Measurements from ENCODE around the gene SEPTIN1.

SEPTIN1 gene

GRCh38 chr16:30365200-30365599 lies 17.2 kb downstream of the SEPTIN1 start:
- no peak for FAIRE-seq
- DNase-seq (ENCODE audit: insufficient read length, low spot score), result no peak
- TF ChIP-seq SPI1 (IDR thresholded peaks at IDR 0.05; ENCODE audit: low read depth, low read length), result no peak
- TF ChIP-seq POU2F2 (IDR thresholded peaks at IDR 0.05; ENCODE audit: low read depth, low read length), result no peak
- no peak for TF ChIP-seq TAF1 (IDR thresholded peaks at IDR 0.05; ENCODE audit: low read depth, low read length)
- TF ChIP-seq PAX5 (IDR thresholded peaks at IDR 0.05; ENCODE audit: insufficient read depth, low read length, severe bottlenecking), result no peak
- no peak for TF ChIP-seq POLR2AphosphoS5 (IDR thresholded peaks at IDR 0.05; ENCODE audit: low read depth, low read length)
- TF ChIP-seq POLR2A (IDR thresholded peaks at IDR 0.05; ENCODE audit: low read depth, low read length), result no peak

GRCh38 chr16:30361180-30361579 lies 21.2 kb downstream of the SEPTIN1 start:
- TF ChIP-seq POU2F2 (IDR thresholded peaks at IDR 0.05; ENCODE audit: low read depth, low read length) (no peak), POLR2A (IDR thresholded peaks at IDR 0.05; ENCODE audit: low read depth, low read length) (no peak), PAX5 (IDR thresholded peaks at IDR 0.05; ENCODE audit: insufficient read depth, low read length, severe bottlenecking) (no peak), SPI1 (IDR thresholded peaks at IDR 0.05; ENCODE audit: low read depth, low read length) (no peak), POLR2AphosphoS5 (IDR thresholded peaks at IDR 0.05; ENCODE audit: low read depth, low read length) (no peak), TAF1 (IDR thresholded peaks at IDR 0.05; ENCODE audit: low read depth, low read length) (no peak)
- DNase-seq (ENCODE audit: insufficient read length, low spot score) (no peak), FAIRE-seq (no peak)

- no peak for TF ChIP-seq TAF1 (IDR thresholded peaks at IDR 0.05; ENCODE audit: low read depth, low read length)
- no peak for FAIRE-seq
- DNase-seq (ENCODE audit: insufficient read length, low spot score), result no peak
These were observed 22.5 kb downstream of the SEPTIN1 start for GRCh38 chr16:30359871-30360170.

- FAIRE-seq (no peak), DNase-seq (ENCODE audit: insufficient read length, low spot score) (no peak)
- TF ChIP-seq TAF1 (IDR thresholded peaks at IDR 0.05; ENCODE audit: low read depth, low read length) (no peak), SPI1 (IDR thresholded peaks at IDR 0.05; ENCODE audit: low read depth, low read length) (no peak), PAX5 (IDR thresholded peaks at IDR 0.05; ENCODE audit: insufficient read depth, low read length, severe bottlenecking) (no peak), POLR2AphosphoS5 (IDR thresholded peaks at IDR 0.05; ENCODE audit: low read depth, low read length) (no peak), POU2F2 (IDR thresholded peaks at IDR 0.05; ENCODE audit: low read depth, low read length) (no peak), POLR2A (IDR thresholded peaks at IDR 0.05; ENCODE audit: low read depth, low read length) (no peak)
These were observed 23.1 kb downstream of the SEPTIN1 start for GRCh38 chr16:30358990-30359870.

- DNase-seq (ENCODE audit: insufficient read length, low spot score), result no peak
- no peak for FAIRE-seq
- TF ChIP-seq POLR2A (IDR thresholded peaks at IDR 0.05; ENCODE audit: low read depth, low read length) (no peak), TAF1 (IDR thresholded peaks at IDR 0.05; ENCODE audit: low read depth, low read length) (no peak), SPI1 (IDR thresholded peaks at IDR 0.05; ENCODE audit: low read depth, low read length) (no peak), POLR2AphosphoS5 (IDR thresholded peaks at IDR 0.05; ENCODE audit: low read depth, low read length) (no peak), PAX5 (IDR thresholded peaks at IDR 0.05; ENCODE audit: insufficient read depth, low read length, severe bottlenecking) (no peak), POU2F2 (IDR thresholded peaks at IDR 0.05; ENCODE audit: low read depth, low read length) (no peak)
These were observed 23.8 kb downstream of the SEPTIN1 start for GRCh38 chr16:30358577-30358936.

GRCh38 chr16:30357715-30358576 lies 24.4 kb downstream of the SEPTIN1 start:
- FAIRE-seq (no peak), DNase-seq (ENCODE audit: insufficient read length, low spot score) (no peak)
- no peak for TF ChIP-seq POU2F2 (IDR thresholded peaks at IDR 0.05; ENCODE audit: low read depth, low read length)
- TF ChIP-seq SPI1 (IDR thresholded peaks at IDR 0.05; ENCODE audit: low read depth, low read length), result no peak
- TF ChIP-seq TAF1 (IDR thresholded peaks at IDR 0.05; ENCODE audit: low read depth, low read length), result no peak
- TF ChIP-seq POLR2AphosphoS5 (IDR thresholded peaks at IDR 0.05; ENCODE audit: low read depth, low read length), result no peak
- TF ChIP-seq POLR2A (IDR thresholded peaks at IDR 0.05; ENCODE audit: low read depth, low read length), result no peak
- no peak for TF ChIP-seq PAX5 (IDR thresholded peaks at IDR 0.05; ENCODE audit: insufficient read depth, low read length, severe bottlenecking)

- DNase-seq (ENCODE audit: insufficient read length, low spot score) (no peak), FAIRE-seq (no peak)
- TF ChIP-seq PAX5 (IDR thresholded peaks at IDR 0.05; ENCODE audit: insufficient read depth, low read length, severe bottlenecking) (no peak), SPI1 (IDR thresholded peaks at IDR 0.05; ENCODE audit: low read depth, low read length) (no peak), TAF1 (IDR thresholded peaks at IDR 0.05; ENCODE audit: low read depth, low read length) (no peak), POLR2AphosphoS5 (IDR thresholded peaks at IDR 0.05; ENCODE audit: low read depth, low read length) (no peak), POU2F2 (IDR thresholded peaks at IDR 0.05; ENCODE audit: low read depth, low read length) (no peak), POLR2A (IDR thresholded peaks at IDR 0.05; ENCODE audit: low read depth, low read length) (no peak)
These were observed 25.2 kb downstream of the SEPTIN1 start for GRCh38 chr16:30357085-30357714.

- FAIRE-seq (no peak), DNase-seq (ENCODE audit: insufficient read length, low spot score) (no peak)
- no peak for TF ChIP-seq POLR2AphosphoS5 (IDR thresholded peaks at IDR 0.05; ENCODE audit: low read depth, low read length)
- TF ChIP-seq TAF1 (IDR thresholded peaks at IDR 0.05; ENCODE audit: low read depth, low read length), result no peak
- TF ChIP-seq SPI1 (IDR thresholded peaks at IDR 0.05; ENCODE audit: low read depth, low read length), result no peak
- TF ChIP-seq PAX5 (IDR thresholded peaks at IDR 0.05; ENCODE audit: insufficient read depth, low read length, severe bottlenecking), result no peak
- TF ChIP-seq POU2F2 (IDR thresholded peaks at IDR 0.05; ENCODE audit: low read depth, low read length), result no peak
- TF ChIP-seq POLR2A (IDR thresholded peaks at IDR 0.05; ENCODE audit: low read depth, low read length), result no peak
These were observed 25.8 kb downstream of the SEPTIN1 start for GRCh38 chr16:30356401-30357084.

GRCh38 chr16:30355954-30356308 lies 26.4 kb downstream of the SEPTIN1 start:
- TF ChIP-seq POLR2AphosphoS5 (IDR thresholded peaks at IDR 0.05; ENCODE audit: low read depth, low read length) (no peak), POLR2A (IDR thresholded peaks at IDR 0.05; ENCODE audit: low read depth, low read length) (no peak), SPI1 (IDR thresholded peaks at IDR 0.05; ENCODE audit: low read depth, low read length) (no peak)
- FAIRE-seq (peak; percentile 31), DNase-seq (ENCODE audit: insufficient read length, low spot score) (no peak)

Data from GM12891 (cell line).